ENCODE measurements around the gene POT1. TPM values are rescaled to one million over a fixed set of nuclear protein-coding genes. Genes with fewer than 3 reads are reported as not detected.

POT1 gene
- total RNA-seq, 1 donor from 2014 or later = 28.7 TPM

- intact Hi-C loops (cut with DNase I) = no loop called here
These were observed 132.9 kb downstream of the POT1 start for GRCh38 chr7:124796771-124797170.

GRCh38 chr7:124792696-124793095 lies 136.9 kb downstream of the POT1 start:
- TF ChIP-seq CTCF (IDR thresholded peaks at IDR 0.05) = no peak
- intact Hi-C loops (cut with DNase I) = no loop called here

More at GRCh38 chr7:124796771-124797170, 132.9 kb downstream of the POT1 start:
- Histone ChIP-seq H3K36me3 (no peaks in the 10 kb centered on the region), H3K27me3 (no peaks in the 10 kb centered on the region), H3K4me1 (no peaks in the 10 kb centered on the region), H3K4me3 (no peak overlapping the region), H3K9me3 (no peaks in the 10 kb centered on the region), H3K27ac (no peak overlapping the region)
- no peak for DNase-seq (ENCODE audit: low spot score in 2 of 2)
- no peak for TF ChIP-seq CTCF (IDR thresholded peaks at IDR 0.05)

GRCh38 chr7:124792002-124792401 lies 137.6 kb downstream of the POT1 start:
- no peak for TF ChIP-seq CTCF (IDR thresholded peaks at IDR 0.05)
- Histone ChIP-seq H3K27ac (no peak overlapping the region), H3K27me3 (no peaks in the 10 kb centered on the region), H3K4me3 (no peak overlapping the region), H3K36me3 (no peaks in the 10 kb centered on the region), H3K9me3 (no peaks in the 10 kb centered on the region), H3K4me1 (no peaks in the 10 kb centered on the region)
- intact Hi-C loops (cut with DNase I) = no loop called here
- no peak for DNase-seq (ENCODE audit: low spot score in 2 of 2)

More at GRCh38 chr7:124792696-124793095, 136.9 kb downstream of the POT1 start:
- Histone ChIP-seq H3K27me3 (no peaks in the 10 kb centered on the region), H3K27ac (no peak overlapping the region), H3K4me3 (no peak overlapping the region), H3K9me3 (no peaks in the 10 kb centered on the region), H3K4me1 (no peaks in the 10 kb centered on the region), H3K36me3 (no peaks in the 10 kb centered on the region)
- DNase-seq (ENCODE audit: low spot score in 2 of 2) = no peak

- Histone ChIP-seq H3K27ac (no peak overlapping the region), H3K9me3 (no peaks in the 10 kb centered on the region), H3K4me3 (peak overlapping the region in 1 of 2 donors; percentile 61), H3K36me3 (no peaks in the 10 kb centered on the region), H3K4me1 (no peaks in the 10 kb centered on the region), H3K27me3 (no peaks in the 10 kb centered on the region)
- intact Hi-C loops (cut with DNase I) = no loop called here
- no peak for DNase-seq (ENCODE audit: low spot score in 2 of 2)
- no peak for TF ChIP-seq CTCF (IDR thresholded peaks at IDR 0.05)
These were observed 138.2 kb downstream of the POT1 start for GRCh38 chr7:124791426-124791825.

DNA sequence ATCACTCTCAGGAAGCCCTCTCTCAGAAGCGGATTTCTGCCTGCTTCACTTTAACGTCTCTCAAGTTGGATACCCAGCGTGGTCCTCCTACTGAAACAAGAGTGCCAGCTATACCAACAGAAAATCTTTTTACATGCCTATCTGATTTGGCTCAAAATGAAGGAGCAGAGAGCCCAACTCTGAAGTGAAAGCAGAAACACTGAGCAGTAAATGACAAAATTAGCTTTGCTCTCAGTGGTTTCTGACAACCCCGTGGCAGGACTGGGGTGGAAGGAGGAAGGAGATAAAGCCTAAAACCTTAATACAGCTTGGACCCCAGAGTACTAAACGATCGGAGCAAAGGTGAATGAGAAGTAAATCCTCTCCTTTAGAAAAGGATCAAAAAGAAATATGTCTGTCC lies 139.0 kb downstream of the POT1 start:
- DNase-seq (ENCODE audit: low spot score in 2 of 2) = no peak
- H3K27me3 ChIP-seq = no peaks in the 10 kb centered on the region
- H3K27ac ChIP-seq = no peak overlapping the region
- TF ChIP-seq CTCF (IDR thresholded peaks at IDR 0.05) = no peak
- peak overlapping the region; percentile 35 to 61 for H3K4me3 ChIP-seq
- H3K36me3 ChIP-seq = no peaks in the 10 kb centered on the region
- intact Hi-C loops (cut with DNase I) = no loop called here
- no peaks in the 10 kb centered on the region for H3K4me1 ChIP-seq
- no peaks in the 10 kb centered on the region for H3K9me3 ChIP-seq

GRCh38 chr7:124785994-124786393 lies 143.6 kb downstream of the POT1 start:
- intact Hi-C loops (cut with DNase I) = loop anchor here (10.0 kb wide), 1 partner anchor 631 kb away; no protein-coding TSS in a partner anchor
- TF ChIP-seq CTCF (IDR thresholded peaks at IDR 0.05) = no peak
- H3K27me3 ChIP-seq = no peaks in the 10 kb centered on the region

More at GRCh38 chr7:124785994-124786393, 143.6 kb downstream of the POT1 start:
- Histone ChIP-seq H3K36me3 (no peaks in the 10 kb centered on the region), H3K4me1 (no peaks in the 10 kb centered on the region), H3K9me3 (no peaks in the 10 kb centered on the region), H3K4me3 (no peak overlapping the region), H3K27ac (no peak overlapping the region)
- DNase-seq (ENCODE audit: low spot score in 2 of 2) = no peak
